Measurements from ENCODE around the gene ZNF648. TPM values are rescaled to one million over a fixed set of nuclear protein-coding genes. Genes with fewer than 3 reads are reported as not detected.

ZNF648 gene
- not detected for total RNA-seq

- TF ChIP-seq, protein P1, sequence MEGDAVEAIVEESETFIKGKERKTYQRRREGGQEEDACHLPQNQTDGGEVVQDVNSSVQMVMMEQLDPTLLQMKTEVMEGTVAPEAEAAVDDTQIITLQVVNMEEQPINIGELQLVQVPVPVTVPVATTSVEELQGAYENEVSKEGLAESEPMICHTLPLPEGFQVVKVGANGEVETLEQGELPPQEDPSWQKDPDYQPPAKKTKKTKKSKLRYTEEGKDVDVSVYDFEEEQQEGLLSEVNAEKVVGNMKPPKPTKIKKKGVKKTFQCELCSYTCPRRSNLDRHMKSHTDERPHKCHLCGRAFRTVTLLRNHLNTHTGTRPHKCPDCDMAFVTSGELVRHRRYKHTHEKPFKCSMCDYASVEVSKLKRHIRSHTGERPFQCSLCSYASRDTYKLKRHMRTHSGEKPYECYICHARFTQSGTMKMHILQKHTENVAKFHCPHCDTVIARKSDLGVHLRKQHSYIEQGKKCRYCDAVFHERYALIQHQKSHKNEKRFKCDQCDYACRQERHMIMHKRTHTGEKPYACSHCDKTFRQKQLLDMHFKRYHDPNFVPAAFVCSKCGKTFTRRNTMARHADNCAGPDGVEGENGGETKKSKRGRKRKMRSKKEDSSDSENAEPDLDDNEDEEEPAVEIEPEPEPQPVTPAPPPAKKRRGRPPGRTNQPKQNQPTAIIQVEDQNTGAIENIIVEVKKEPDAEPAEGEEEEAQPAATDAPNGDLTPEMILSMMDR (IDR thresholded peaks at IDR 0.05): no peak
- Histone ChIP-seq H3K9me3 (no peaks in the 10 kb centered on the region), H3K27ac (no peak within 1 kb of the TSS), H3K36me3 (no peaks in the 10 kb centered on the region), H3K4me3 (no peak within 1 kb of the TSS), H3K4me1 (no peaks in the 10 kb centered on the region), H3K27me3 (no peaks in the 10 kb centered on the region)
- DNase-seq (ENCODE audit: low spot score in 2 of 2): no peak
- intact Hi-C loops (cut with DNase I): no loop called here
These were observed at the start of gene ZNF648 for GRCh38 chr1:182061594-182061993. Gene ZNF648, minus strand, starts transcription at chr1:182061712. Its CDS starts 3,702 bp downstream, at chr1:182058010.

DNA sequence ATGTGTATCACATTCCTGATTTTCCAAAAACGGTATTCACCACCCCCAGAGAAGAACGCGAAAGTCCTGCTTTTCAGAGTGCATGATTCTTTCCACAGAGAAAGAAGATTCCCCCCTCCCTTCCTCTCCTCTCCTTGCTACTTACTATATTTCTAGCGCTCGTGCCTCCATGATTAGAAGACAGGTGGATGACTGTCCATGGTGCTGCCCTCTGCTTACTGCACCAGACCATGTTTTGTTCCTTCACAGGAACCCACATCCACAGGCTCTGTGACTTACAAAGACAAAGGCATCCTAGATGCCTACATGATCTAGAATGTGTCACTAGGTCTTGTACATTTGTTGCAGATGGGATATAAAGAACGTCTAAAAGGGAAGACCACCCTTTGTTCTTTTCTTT is 49.1 kb upstream of the ZNF648 start:
- DNase-seq (ENCODE audit: low spot score in 2 of 2): no peak
- TF ChIP-seq, protein P1 (IDR thresholded peaks at IDR 0.05): no peak

DNA sequence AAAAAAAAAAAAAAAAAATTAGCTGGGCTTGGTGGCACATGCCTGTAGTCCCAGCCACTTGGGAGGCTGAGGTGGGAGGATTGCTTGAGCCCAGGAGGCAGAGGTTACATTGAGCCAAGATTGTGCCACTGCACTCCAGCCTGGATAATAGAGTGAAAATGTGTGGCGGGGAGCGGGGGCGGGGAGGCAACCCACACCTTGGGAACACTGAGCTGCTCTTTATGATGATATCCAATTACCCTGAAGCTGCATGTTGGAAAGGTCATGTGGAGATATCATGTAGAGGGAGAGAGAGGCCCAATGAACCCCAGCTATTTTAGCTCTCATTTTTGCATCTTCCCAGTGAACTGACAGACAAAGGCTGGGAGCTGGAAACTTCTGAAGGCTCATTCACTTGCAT is 48.3 kb upstream of the ZNF648 start:
- H3K27me3 ChIP-seq: no peaks in the 10 kb centered on the region
- H3K4me3 ChIP-seq: no peak overlapping the region
- H3K4me1 ChIP-seq: no peaks in the 10 kb centered on the region
- H3K27ac ChIP-seq: no peak overlapping the region
- DNase-seq (ENCODE audit: low spot score in 2 of 2): no peak
- TF ChIP-seq, protein P1 (IDR thresholded peaks at IDR 0.05): no peak
- no peaks in the 10 kb centered on the region for H3K9me3 ChIP-seq
- no peaks in the 10 kb centered on the region for H3K36me3 ChIP-seq
- intact Hi-C loops (cut with DNase I): no loop called here

More for the DNA sequence above, 49.1 kb upstream of the ZNF648 start:
- intact Hi-C loops (cut with DNase I): no loop called here
- Histone ChIP-seq H3K4me3 (no peak overlapping the region), H3K36me3 (no peaks in the 10 kb centered on the region), H3K4me1 (no peaks in the 10 kb centered on the region), H3K9me3 (no peaks in the 10 kb centered on the region), H3K27ac (no peak overlapping the region), H3K27me3 (no peaks in the 10 kb centered on the region)

DNA sequence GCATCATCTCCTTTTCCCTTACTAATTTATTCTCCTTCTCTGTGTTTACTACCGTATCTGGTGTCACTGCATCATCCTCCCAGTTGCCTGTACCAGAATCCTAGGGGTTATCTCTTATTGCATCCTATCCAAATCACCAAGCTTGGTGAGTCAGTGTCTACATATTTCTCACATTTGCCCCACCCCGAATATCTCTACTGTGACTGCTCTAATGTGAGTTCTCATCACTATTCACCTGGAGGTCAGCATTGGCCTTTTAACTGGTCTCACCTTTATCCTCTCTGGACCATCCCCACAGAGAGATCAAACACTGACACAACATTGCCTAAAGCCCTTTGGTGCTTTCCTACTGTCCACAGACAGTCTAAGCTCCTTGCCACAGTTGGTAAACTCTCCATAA is 45.7 kb upstream of the ZNF648 start:
- TF ChIP-seq, protein P1 (IDR thresholded peaks at IDR 0.05): no peak
- Histone ChIP-seq H3K27ac (no peak overlapping the region), H3K36me3 (no peaks in the 10 kb centered on the region), H3K9me3 (no peaks in the 10 kb centered on the region), H3K4me1 (no peaks in the 10 kb centered on the region), H3K27me3 (no peaks in the 10 kb centered on the region), H3K4me3 (no peak overlapping the region)
- no peak for DNase-seq (ENCODE audit: low spot score in 2 of 2)
- intact Hi-C loops (cut with DNase I): no loop called here

- TF ChIP-seq, protein P1 (IDR thresholded peaks at IDR 0.05): no peak
These were observed 40.5 kb upstream of the ZNF648 start for GRCh38 chr1:182102043-182102416.

DNA sequence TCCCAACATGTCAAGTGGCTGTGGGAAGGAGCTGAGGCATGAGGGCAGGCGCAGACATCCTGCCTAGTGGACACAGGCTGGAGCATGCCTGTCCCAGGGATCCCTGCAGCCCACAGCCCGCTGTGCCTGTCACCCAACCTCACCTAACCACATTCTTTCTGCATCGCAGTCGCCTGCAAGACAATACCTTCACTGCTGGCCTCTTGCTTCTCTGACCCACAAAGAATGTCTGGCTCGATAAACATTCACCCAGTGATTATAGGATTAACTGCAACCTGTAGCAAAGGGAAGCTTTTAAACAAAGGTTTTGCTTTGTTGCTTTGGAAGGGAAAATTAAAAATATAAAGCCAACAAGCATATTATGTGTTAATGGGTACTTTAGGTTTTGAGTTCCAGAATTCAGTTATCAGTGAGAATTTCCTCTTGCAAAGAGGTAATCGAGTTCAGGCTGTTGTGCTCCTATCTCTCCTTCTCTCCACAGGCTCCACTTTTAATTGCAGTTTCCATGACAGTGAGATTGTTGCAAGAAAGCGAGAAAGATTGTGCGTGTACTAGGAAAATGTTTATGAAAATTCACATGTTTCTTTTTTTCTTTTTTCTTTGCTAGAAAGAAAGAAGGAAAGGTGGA is 40.0 kb upstream of the ZNF648 start:
- no peak overlapping the region for H3K27ac ChIP-seq
- no peaks in the 10 kb centered on the region for H3K36me3 ChIP-seq
- intact Hi-C loops (cut with DNase I): no loop called here
- TF ChIP-seq, protein P1 (IDR thresholded peaks at IDR 0.05): no peak
- no peak overlapping the region for H3K4me3 ChIP-seq
- H3K4me1 ChIP-seq: no peaks in the 10 kb centered on the region
- no peaks in the 10 kb centered on the region for H3K27me3 ChIP-seq
- H3K9me3 ChIP-seq: no peaks in the 10 kb centered on the region
- no peak for DNase-seq (ENCODE audit: low spot score in 2 of 2)

More at GRCh38 chr1:182102043-182102416, 40.5 kb upstream of the ZNF648 start:
- H3K27ac ChIP-seq: no peak overlapping the region
- no peaks in the 10 kb centered on the region for H3K27me3 ChIP-seq
- intact Hi-C loops (cut with DNase I): no loop called here
- no peak for DNase-seq (ENCODE audit: low spot score in 2 of 2)
- no peak overlapping the region for H3K4me3 ChIP-seq
- no peaks in the 10 kb centered on the region for H3K36me3 ChIP-seq
- no peaks in the 10 kb centered on the region for H3K4me1 ChIP-seq
- H3K9me3 ChIP-seq: no peaks in the 10 kb centered on the region
